22Rv1 (cell line): Measurements from ENCODE around the gene MED23.

Experiments
- H3K27ac ChIP-seq: fragments of 450-650 bp; 2 replicates; pipeline ENCODE4 v1.5.1; 2017
- CTCF ChIP-seq: fragments of 450-650 bp; IDR thresholded peaks from 2 replicates; pipeline ENCODE4 v1.5.1; 2017; ENCODE audit warnings: mild to moderate bottlenecking
- ZFX ChIP-seq: fragments of 450-650 bp; IDR thresholded peaks from 2 replicates; pipeline ENCODE4 v1.6.1; 2017; ENCODE audit warnings: antibody characterized with exemption, borderline replicate concordance

MED23 gene

GRCh38 chr6:131597446-131597845, 30.6 kb downstream of the MED23 start:
- no peak overlapping the region for H3K27ac ChIP-seq
- TF ChIP-seq CTCF: peak; percentile 51
- no peak for TF ChIP-seq ZFX

- TF ChIP-seq ZFX (no peak), CTCF (no peak)
- no peak overlapping the region for H3K27ac ChIP-seq
These were observed 34.0 kb downstream of the MED23 start for GRCh38 chr6:131594074-131594473.

- TF ChIP-seq ZFX (no peak), CTCF (no peak)
- no peak overlapping the region for H3K27ac ChIP-seq
These were observed 35.1 kb downstream of the MED23 start for GRCh38 chr6:131592935-131593334.

- no peak overlapping the region for H3K27ac ChIP-seq
- no peak for TF ChIP-seq CTCF
- TF ChIP-seq ZFX: no peak
These were observed 39.4 kb downstream of the MED23 start for GRCh38 chr6:131588643-131589042.

GRCh38 chr6:131587909-131588308, 40.1 kb downstream of the MED23 start:
- no peak overlapping the region for H3K27ac ChIP-seq
- no peak for TF ChIP-seq CTCF

GRCh38 chr6:131586543-131586942, 41.5 kb downstream of the MED23 start:
- no peak overlapping the region for H3K27ac ChIP-seq
- TF ChIP-seq CTCF: no peak
- TF ChIP-seq ZFX: no peak

GRCh38 chr6:131581523-131581922, 46.5 kb downstream of the MED23 start:
- H3K27ac ChIP-seq: no peak overlapping the region
- TF ChIP-seq ZFX: no peak

GRCh38 chr6:131575834-131576478, 52.1 kb downstream of the MED23 start:
- TF ChIP-seq ZFX: no peak
- no peak for TF ChIP-seq CTCF
- no peak overlapping the region for H3K27ac ChIP-seq
